Gastroesophageal sphincter (tissue), 4 donors: ENCODE data around the gene LEFTY2. TPM values are rescaled to one million over a fixed set of nuclear protein-coding genes. Genes with fewer than 3 reads are reported as not detected.

Experiments
- ATAC-seq: fragments of 150-250 bp; one replicate; pipeline ENCODE4 v1.9.1; 2016; ENCODE audit warnings: mild to moderate bottlenecking, moderate library complexity
- H3K27ac ChIP-seq, 4 donors: fragments of 200-600 bp; sonication (generic) in 3 of 4; 1 replicate in 3 of 4; 2 replicates in 1 of 4; pipeline ENCODE4 v1.5.1; 2016 to 2019
- H3K27me3 ChIP-seq: fragments of 200-600 bp; sonication (generic); one replicate; pipeline ENCODE4 v1.5.1; 2019
- H3K36me3 ChIP-seq, 2 donors: fragments of 200-600 bp; sonication (generic); one replicate each; pipeline ENCODE4 v1.5.1; 2019; ENCODE audit warnings: control low read depth in 1 of 2
- H3K4me1 ChIP-seq, 3 donors: fragments of 200-600 bp; sonication (generic); 1 replicate in 2 of 3; 2 replicates in 1 of 3; pipeline ENCODE4 v1.5.1; 2016 to 2019; ENCODE audit warnings: control low read depth in 2 of 3
- H3K4me3 ChIP-seq, 2 donors: fragments of 200-600 bp; sonication (generic); one replicate each; pipeline ENCODE4 v1.5.1; 2019; ENCODE audit warnings: mild to moderate bottlenecking in 1 of 2, moderate library complexity in 1 of 2
- H3K9me3 ChIP-seq, 3 donors: fragments of 200-600 bp; sonication (generic); one replicate each; pipeline ENCODE4 v1.5.1; 2017 to 2019; ENCODE audit warnings: control low read depth in 2 of 3
- CTCF ChIP-seq, 4 experiments: fragments of 200-600 bp in 2 of 4; fragments of 450-650 bp in 2 of 4; sonication (generic) in 1 of 4; IDR thresholded peaks; one replicate each; pipeline ENCODE4 v1.5.1; 2017 to 2019; ENCODE audit warnings: antibody characterized with exemption in 4 of 4, mild to moderate bottlenecking in 2 of 4, moderate library complexity in 2 of 4
- EP300 ChIP-seq: sonication (generic); formaldehyde crosslinking; IDR thresholded peaks from one replicate; pipeline ENCODE4 v1.6.1; 2017; ENCODE audit warnings: antibody characterized with exemption, mild to moderate bottlenecking
- POLR2A ChIP-seq, 2 donors: fragments of 450-650 bp; IDR thresholded peaks; one replicate each; pipeline ENCODE4 v1.6.1; 2017; ENCODE audit warnings: antibody characterized with exemption in 2 of 2, mild to moderate bottlenecking in 2 of 2, moderate library complexity in 1 of 2
- POLR2AphosphoS5 ChIP-seq: sonication (generic); formaldehyde crosslinking; IDR thresholded peaks from one replicate; pipeline ENCODE4 v1.6.1; 2017; ENCODE audit warnings: antibody characterized with exemption
- WGBS, 2 donors: methylation state at CpG; one replicate each; pipeline ENCODE4 v1.1.5; 2018; ENCODE audit warnings: low coverage in 1 of 2; 5-methylcytosine and 5-hydroxymethylcytosine counted together
- total RNA-seq, 4 donors: library from RNA; depleted of rRNA; stranded (reverse); fragments of >200 nt; gene quantifications; one replicate each; pipeline ENCODE4 v1.1.0, GENCODE V29; 2016

The LEFTY2 gene
- total RNA-seq, 4 donors from 2014 or later, result 1.1 TPM; not detected in 3

GRCh38 chr1:225961659-225962439, 20.8 kb upstream of the LEFTY2 start:
- H3K27ac ChIP-seq, result no peak overlapping the region
- 46 to 61% methylated on average over 4 to 10 of the region's 20 CpGs for WGBS, 2 donors
- no peak for TF ChIP-seq POLR2A (IDR thresholded peaks at IDR 0.05)
- TF ChIP-seq EP300, result no peak
- TF ChIP-seq POLR2AphosphoS5, result no peak
- TF ChIP-seq CTCF (IDR thresholded peaks at IDR 0.05), result no peak
- H3K27me3 ChIP-seq, result peaks cover 21% of the 10 kb centered on the region
- no peaks in the 10 kb centered on the region for H3K36me3 ChIP-seq
- no peak overlapping the region for H3K4me3 ChIP-seq
- H3K9me3 ChIP-seq, result no peaks in the 10 kb centered on the region
- no peak for ATAC-seq
- H3K4me1 ChIP-seq, result peaks cover 0 to 3% (median 0%) of the 10 kb centered on the region in 3 donors

- no peaks in the 10 kb centered on the region for H3K36me3 ChIP-seq
- TF ChIP-seq CTCF (IDR thresholded peaks at IDR 0.05) (no peak), POLR2A (IDR thresholded peaks at IDR 0.05) (no peak), EP300 (no peak), POLR2AphosphoS5 (no peak)
- no peak overlapping the region for H3K4me3 ChIP-seq
- 40 to 69% methylated on average over 1 to 3 of the region's 3 CpGs for WGBS, 2 donors
- peaks cover 21% of the 10 kb centered on the region for H3K27me3 ChIP-seq
- peaks cover 0 to 3% (median 0%) of the 10 kb centered on the region in 3 donors for H3K4me1 ChIP-seq
- no peaks in the 10 kb centered on the region for H3K9me3 ChIP-seq
- no peak overlapping the region for H3K27ac ChIP-seq
- ATAC-seq, result no peak
Measured at GRCh38 chr1:225958041-225958440, 17.0 kb upstream of the LEFTY2 start.

- Histone ChIP-seq H3K27ac (no peak overlapping the region), H3K9me3 (no peaks in the 10 kb centered on the region), H3K36me3 (no peaks in the 10 kb centered on the region), H3K27me3 (peaks cover 15% of the 10 kb centered on the region), H3K4me3 (no peak overlapping the region), H3K4me1 (no peaks in the 10 kb centered on the region)
- no peak for TF ChIP-seq CTCF (IDR thresholded peaks at IDR 0.05)
- TF ChIP-seq EP300, result no peak
- no peak for TF ChIP-seq POLR2A (IDR thresholded peaks at IDR 0.05)
- TF ChIP-seq POLR2AphosphoS5, result no peak
- ATAC-seq, result no peak
- WGBS, 2 donors, result 50 to 88% methylated on average over 1 of the region's 1 CpG
Measured at GRCh38 chr1:225954753-225955152, 13.7 kb upstream of the LEFTY2 start.

- Histone ChIP-seq H3K9me3 (no peaks in the 10 kb centered on the region), H3K4me3 (no peak overlapping the region), H3K36me3 (no peaks in the 10 kb centered on the region), H3K27me3 (peaks cover 26% of the 10 kb centered on the region), H3K4me1 (no peaks in the 10 kb centered on the region), H3K27ac (no peak overlapping the region)
- WGBS, 2 donors, result 86 to 93% methylated on average over 4 of the region's 4 CpGs
- ATAC-seq, result no peak
- TF ChIP-seq EP300 (no peak), POLR2A (IDR thresholded peaks at IDR 0.05) (no peak), POLR2AphosphoS5 (no peak), CTCF (IDR thresholded peaks at IDR 0.05) (no peak)
Measured at GRCh38 chr1:225953315-225953714, 12.3 kb upstream of the LEFTY2 start.

GRCh38 chr1:225950905-225951497, 10.0 kb upstream of the LEFTY2 start:
- no peak for ATAC-seq
- Histone ChIP-seq H3K4me3 (no peak overlapping the region), H3K36me3 (no peaks in the 10 kb centered on the region), H3K27me3 (peaks cover 26% of the 10 kb centered on the region), H3K4me1 (no peaks in the 10 kb centered on the region), H3K27ac (no peak overlapping the region), H3K9me3 (no peaks in the 10 kb centered on the region)
- no peak for TF ChIP-seq CTCF (IDR thresholded peaks at IDR 0.05)
- no peak for TF ChIP-seq POLR2A (IDR thresholded peaks at IDR 0.05)
- TF ChIP-seq EP300, result no peak
- no peak for TF ChIP-seq POLR2AphosphoS5
- WGBS, 2 donors, result 52 to 57% methylated on average over 1 to 9 of the region's 9 CpGs
